GM12874 (cell line): ENCODE results near the gene GALC.

Source experiments
- TF ChIP-seq, protein P1 (sequence below): IDR thresholded peaks from 2 replicates; pipeline ENCODE4 v1.5.1; 2011; ENCODE audit warnings: low read depth, mild to moderate bottlenecking, control low read depth, low read length, moderate library complexity; ENCODE audit not compliant: insufficient read depth

Gene GALC

DNA sequence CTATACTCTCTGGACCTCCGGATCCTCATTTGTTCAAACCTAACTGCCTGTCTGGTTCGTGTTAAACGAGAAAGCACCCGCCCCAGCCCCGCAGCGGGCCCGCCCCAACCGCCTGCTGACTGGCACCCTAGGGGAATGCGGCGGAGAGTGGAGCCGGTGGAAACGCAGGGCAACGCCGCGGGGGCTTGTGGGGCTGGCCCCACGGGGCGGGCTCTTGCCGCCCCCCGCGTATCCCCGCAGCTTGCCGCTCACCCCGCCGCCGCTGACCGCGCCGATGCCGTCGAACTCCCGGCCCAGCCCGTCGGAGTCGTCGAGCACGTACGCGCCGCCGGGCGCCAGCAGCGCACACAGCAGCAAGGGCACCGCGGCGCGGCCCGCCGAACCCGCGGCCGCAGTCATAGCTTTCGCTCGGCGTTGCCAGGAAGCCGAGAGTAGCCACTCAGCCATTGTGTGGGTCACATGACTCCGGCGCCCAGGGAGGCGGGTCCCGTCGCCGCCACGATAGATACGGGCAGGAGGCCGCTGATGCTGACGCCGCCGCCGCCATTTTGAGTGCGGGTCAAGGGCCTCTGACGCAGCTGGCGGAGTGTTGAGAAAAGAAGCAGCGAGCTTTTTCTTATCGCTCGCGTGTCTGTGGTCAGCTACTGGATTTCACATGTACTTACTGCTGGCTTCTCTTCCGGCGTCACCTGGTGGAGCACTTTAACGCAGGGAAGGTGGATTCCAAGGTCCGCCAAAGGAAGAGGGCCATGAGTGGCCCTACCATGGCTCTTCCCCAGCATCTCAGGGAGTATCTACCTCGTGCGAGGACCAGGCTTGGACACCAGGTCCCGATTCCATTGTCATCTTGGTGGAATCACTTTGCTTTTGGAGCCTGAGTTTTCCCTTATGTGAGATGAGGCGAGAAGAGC, at the start of gene GALC:
Gene GALC (minus strand): TSS at position 465 of the 911 bp plus-strand sequence. CDS start 18 bp downstream, at position 447.
- TF ChIP-seq, protein P1, sequence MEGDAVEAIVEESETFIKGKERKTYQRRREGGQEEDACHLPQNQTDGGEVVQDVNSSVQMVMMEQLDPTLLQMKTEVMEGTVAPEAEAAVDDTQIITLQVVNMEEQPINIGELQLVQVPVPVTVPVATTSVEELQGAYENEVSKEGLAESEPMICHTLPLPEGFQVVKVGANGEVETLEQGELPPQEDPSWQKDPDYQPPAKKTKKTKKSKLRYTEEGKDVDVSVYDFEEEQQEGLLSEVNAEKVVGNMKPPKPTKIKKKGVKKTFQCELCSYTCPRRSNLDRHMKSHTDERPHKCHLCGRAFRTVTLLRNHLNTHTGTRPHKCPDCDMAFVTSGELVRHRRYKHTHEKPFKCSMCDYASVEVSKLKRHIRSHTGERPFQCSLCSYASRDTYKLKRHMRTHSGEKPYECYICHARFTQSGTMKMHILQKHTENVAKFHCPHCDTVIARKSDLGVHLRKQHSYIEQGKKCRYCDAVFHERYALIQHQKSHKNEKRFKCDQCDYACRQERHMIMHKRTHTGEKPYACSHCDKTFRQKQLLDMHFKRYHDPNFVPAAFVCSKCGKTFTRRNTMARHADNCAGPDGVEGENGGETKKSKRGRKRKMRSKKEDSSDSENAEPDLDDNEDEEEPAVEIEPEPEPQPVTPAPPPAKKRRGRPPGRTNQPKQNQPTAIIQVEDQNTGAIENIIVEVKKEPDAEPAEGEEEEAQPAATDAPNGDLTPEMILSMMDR: no peak

DNA sequence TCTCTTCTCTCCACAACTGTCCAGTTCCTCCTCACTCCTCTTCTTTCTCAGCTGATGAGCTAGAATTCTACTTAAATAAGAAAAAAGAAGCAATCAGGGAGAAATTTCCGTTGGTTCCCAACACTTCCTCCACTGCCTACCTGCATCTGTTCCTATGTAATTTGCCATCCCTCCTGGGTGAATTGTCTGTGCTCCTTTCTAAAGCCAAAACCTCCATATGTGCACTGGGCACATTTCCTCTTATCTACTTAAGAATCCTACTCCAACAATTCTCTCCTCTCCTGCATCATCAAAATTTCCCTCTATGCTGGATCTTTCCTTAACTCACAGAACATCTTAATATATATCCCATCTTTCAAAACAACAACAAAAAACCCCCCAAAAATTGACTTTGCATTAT, 47.2 kb upstream of the GALC start:
- TF ChIP-seq, protein P1: no peak

DNA sequence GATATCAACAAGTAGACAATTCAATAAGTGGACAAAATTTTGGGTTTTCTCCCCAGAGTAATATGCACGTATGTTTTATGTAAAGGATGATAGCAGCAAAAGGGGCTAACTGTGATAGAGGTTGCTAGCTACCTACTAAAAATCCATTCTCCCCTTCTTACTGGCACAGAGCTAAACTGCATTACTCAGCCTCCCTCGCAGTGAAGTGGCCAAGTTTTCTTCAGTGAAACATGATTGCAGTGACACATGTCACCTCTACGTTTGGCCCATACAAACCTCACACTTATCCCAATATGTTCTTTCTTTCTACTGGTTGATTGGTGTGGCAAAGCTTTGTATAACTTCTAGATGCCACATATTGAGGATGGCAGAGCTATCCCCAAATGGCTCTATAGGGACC, 46.2 kb upstream of the GALC start:
- TF ChIP-seq, protein P1: no peak

DNA sequence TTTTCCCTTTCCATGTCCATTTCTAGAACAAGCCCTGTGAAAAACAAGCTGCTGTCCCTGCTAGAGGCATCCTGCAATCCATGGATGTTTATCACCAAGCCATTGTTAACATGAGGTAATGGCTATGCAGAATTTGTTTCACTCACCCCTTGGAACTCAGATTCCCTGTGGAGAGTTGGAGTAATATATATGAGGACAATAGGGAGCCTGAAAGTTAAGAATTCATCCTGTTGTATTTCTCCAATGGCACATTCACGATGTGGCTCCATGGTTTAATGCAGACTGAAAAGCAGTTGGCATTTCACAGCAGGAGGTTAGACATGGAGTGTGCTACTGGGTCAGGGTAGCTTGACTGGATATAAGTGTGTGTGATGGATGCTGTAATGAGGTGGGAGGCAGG, 44.3 kb upstream of the GALC start:
- TF ChIP-seq, protein P1: no peak

DNA sequence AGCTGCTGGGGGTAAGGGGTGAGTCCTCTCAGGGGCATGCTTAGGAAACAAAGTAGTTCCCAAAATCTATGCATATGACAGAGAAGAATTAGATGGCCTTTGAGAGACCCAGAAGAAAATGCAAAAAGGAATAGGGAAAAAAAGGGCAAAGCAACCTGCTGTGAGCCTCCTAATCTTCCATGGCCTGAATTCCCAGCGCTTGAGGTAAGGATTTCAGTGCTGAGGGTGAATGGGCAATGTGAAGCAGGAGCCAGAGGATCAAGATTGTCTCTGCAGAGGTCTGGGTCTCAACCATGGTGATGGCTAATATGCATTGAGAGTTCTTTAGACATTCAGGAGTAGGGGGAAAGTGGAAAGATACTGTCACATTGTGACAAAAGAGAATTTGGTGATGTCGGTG, 43.4 kb upstream of the GALC start:
- TF ChIP-seq, protein P1: no peak

DNA sequence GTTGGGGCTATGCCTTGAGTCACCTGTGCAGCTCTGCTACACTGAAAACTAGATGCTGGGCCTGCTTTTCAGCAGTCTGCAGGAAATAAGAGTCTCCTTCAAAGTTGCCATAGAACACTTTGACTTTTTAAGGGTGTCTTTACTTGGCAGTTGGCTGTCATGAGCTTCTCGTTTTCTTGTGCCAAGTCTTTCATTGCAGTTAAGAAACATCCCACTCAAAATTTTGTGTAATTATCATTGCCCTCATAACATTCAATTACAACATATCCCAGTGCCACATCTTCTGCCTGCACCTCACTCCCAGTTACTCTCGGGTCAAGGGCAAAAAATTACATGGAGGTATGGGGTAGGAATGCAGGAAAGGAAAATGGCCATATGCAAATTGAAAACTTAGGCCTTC, 41.1 kb upstream of the GALC start:
- TF ChIP-seq, protein P1: no peak

DNA sequence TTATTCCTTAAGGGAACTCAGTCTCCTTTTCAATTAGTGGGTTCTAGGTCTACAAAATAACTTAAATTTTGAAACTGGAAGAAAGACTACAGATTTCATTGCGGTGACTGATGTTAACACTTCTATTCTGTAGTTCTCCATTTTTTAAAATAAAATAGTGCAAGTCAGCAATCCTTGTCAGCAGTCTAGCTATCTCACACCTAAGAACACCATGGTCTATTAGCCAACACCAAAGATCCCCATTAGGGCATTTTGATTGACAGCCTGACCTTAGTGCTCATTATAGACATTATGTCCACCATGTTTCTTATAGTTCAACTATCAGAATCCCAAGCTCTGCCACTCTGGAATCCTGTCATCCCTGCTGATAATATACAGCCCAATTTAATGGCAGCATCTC, 39.4 kb upstream of the GALC start:
- TF ChIP-seq, protein P1: no peak
